ENCODE measurements around the gene PEAR1. TPM values are rescaled to one million over a fixed set of nuclear protein-coding genes. Genes with fewer than 3 reads are reported as not detected.

Gene PEAR1
- total RNA-seq, 1 donor from 2014 or later: 11.5 TPM

DNA sequence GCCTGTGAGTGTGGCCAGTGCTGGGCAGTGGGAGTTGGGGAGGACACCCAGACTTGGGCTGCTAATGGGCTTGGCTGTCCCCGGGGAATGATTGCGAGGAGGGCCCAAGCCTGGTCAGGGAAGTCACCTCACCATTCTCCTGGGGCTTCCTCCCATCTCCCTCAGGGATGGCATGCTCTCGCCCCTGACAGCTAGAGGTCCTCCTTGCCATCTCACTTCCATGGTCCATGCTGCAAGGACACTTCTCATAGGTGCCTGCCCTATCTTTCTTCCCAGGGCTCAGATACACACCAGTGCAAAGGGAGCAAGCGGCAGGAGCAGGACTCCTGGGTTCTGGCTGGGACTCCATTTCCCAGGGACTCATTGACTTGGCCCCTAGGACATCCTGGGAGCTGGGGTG, 28.7 kb upstream of the PEAR1 start:
- no peak for DNase-seq (ENCODE audit: extremely low spot score in 2 of 2)
- Histone ChIP-seq H3K27ac (no peak overlapping the region), H3K27me3 (no peaks in the 10 kb centered on the region), H3K4me1 (peaks cover 16% of the 10 kb centered on the region), H3K9me3 (no peaks in the 10 kb centered on the region), H3K4me3 (no peak overlapping the region), H3K36me3 (no peaks in the 10 kb centered on the region)
- intact Hi-C loops (cut with DNase I): no loop called here
- TF ChIP-seq CTCF (IDR thresholded peaks at IDR 0.05) (no peak), POLR2AphosphoS5 (IDR thresholded peaks at IDR 0.05; ENCODE audit: insufficient read depth in 1 of 2, low read depth in 1 of 2) (no peak), POLR2A (IDR thresholded peaks at IDR 0.05) (no peak)

DNA sequence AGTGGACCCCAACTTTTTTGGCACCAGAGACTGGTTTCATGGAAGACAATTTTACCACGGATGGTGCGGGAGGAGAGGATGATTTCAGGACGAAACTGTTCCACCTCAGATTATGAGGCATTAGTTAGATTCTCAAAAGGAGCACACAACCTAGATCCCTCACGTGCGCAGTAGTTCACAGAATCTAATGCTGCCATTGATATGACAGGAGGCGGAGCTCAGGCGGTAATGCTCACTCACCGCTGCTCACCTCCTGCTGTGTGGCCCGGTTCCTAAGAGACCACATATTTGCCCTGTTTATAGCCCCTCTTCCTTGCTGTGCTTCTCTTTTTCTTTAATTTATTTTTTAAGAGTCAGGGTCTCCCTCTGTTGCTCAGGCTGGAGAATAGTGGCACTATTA, 28.3 kb upstream of the PEAR1 start:
- Histone ChIP-seq H3K4me1 (peaks cover 12% of the 10 kb centered on the region), H3K4me3 (no peak overlapping the region), H3K36me3 (no peaks in the 10 kb centered on the region), H3K9me3 (no peaks in the 10 kb centered on the region), H3K27me3 (no peaks in the 10 kb centered on the region), H3K27ac (no peak overlapping the region)
- DNase-seq (ENCODE audit: extremely low spot score in 2 of 2): no peak
- TF ChIP-seq CTCF (IDR thresholded peaks at IDR 0.05) (no peak), POLR2AphosphoS5 (IDR thresholded peaks at IDR 0.05; ENCODE audit: insufficient read depth in 1 of 2, low read depth in 1 of 2) (no peak), POLR2A (IDR thresholded peaks at IDR 0.05) (no peak)
- intact Hi-C loops (cut with DNase I): no loop called here

DNA sequence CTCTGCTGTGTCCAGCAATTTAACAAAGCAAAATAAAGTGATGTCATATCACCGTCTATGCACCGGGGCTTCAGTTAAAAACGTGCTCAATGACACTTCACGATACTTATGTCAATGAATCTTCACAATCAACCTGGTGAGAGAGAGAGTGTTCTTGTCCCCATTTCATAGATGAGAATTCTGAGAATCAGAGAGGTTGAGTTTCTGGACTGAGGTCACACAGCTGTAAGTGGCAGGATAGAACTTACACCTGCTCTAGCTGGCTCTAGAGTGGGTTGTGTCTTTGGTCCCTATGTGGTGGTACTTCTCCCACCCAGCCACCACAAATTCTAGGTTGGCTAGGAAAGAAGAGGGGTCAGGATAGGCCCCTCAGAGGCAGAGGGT, 27.7 kb upstream of the PEAR1 start:
- Histone ChIP-seq H3K4me1 (peaks cover 6% of the 10 kb centered on the region), H3K4me3 (no peak overlapping the region), H3K27me3 (no peaks in the 10 kb centered on the region), H3K36me3 (no peaks in the 10 kb centered on the region), H3K9me3 (no peaks in the 10 kb centered on the region), H3K27ac (no peak overlapping the region)
- intact Hi-C loops (cut with DNase I): no loop called here
- TF ChIP-seq CTCF (IDR thresholded peaks at IDR 0.05) (no peak), POLR2A (IDR thresholded peaks at IDR 0.05) (no peak), POLR2AphosphoS5 (IDR thresholded peaks at IDR 0.05; ENCODE audit: insufficient read depth in 1 of 2, low read depth in 1 of 2) (no peak)
- no peak for DNase-seq (ENCODE audit: extremely low spot score in 2 of 2)

- TF ChIP-seq POLR2AphosphoS5 (IDR thresholded peaks at IDR 0.05; ENCODE audit: insufficient read depth in 1 of 2, low read depth in 1 of 2): no peak
- no peak for TF ChIP-seq POLR2A (IDR thresholded peaks at IDR 0.05)
- TF ChIP-seq CTCF (IDR thresholded peaks at IDR 0.05): no peak
- Histone ChIP-seq H3K36me3 (no peaks in the 10 kb centered on the region), H3K27me3 (no peaks in the 10 kb centered on the region), H3K27ac (no peak overlapping the region), H3K4me1 (peaks cover under 1% of the 10 kb centered on the region), H3K9me3 (no peaks in the 10 kb centered on the region), H3K4me3 (no peak overlapping the region)
- intact Hi-C loops (cut with DNase I): no loop called here
- no peak for DNase-seq (ENCODE audit: extremely low spot score in 2 of 2)
These were observed 27.1 kb upstream of the PEAR1 start for GRCh38 chr1:156866249-156866909.

DNA sequence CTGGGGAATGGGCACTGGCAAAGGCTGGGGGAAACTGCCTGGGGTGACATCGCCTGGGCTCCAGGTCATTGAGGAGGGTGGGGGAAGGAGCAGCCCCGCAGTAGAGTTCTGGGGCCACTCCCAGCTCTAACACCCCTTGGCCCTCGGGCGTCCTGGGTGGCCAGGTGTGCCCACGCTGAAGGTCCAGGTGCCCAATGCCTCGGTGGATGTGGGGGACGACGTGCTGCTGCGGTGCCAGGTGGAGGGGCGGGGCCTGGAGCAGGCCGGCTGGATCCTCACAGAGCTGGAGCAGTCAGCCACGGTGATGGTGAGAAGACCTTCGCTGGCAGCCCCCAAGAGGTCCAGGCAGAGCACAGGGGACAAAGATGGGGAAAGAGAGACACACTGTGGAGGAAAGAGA, 25.2 kb upstream of the PEAR1 start:
- no peak overlapping the region for H3K27ac ChIP-seq
- TF ChIP-seq CTCF (IDR thresholded peaks at IDR 0.05): no peak
- no peak for TF ChIP-seq POLR2A (IDR thresholded peaks at IDR 0.05)
- TF ChIP-seq POLR2AphosphoS5 (IDR thresholded peaks at IDR 0.05; ENCODE audit: insufficient read depth in 1 of 2, low read depth in 1 of 2): no peak
- no peak for DNase-seq (ENCODE audit: extremely low spot score in 2 of 2)
- no peaks in the 10 kb centered on the region for H3K36me3 ChIP-seq
- no peaks in the 10 kb centered on the region for H3K4me1 ChIP-seq
- H3K4me3 ChIP-seq: no peak overlapping the region
- no peaks in the 10 kb centered on the region for H3K9me3 ChIP-seq
- intact Hi-C loops (cut with DNase I): no loop called here
- H3K27me3 ChIP-seq: no peaks in the 10 kb centered on the region
